ENCODE results near the gene CYP46A1.

GRCh38 chr14:99713972-99714371 is 29.9 kb downstream of the CYP46A1 start:
- TF ChIP-seq CTCF (IDR thresholded peaks at IDR 0.05; ENCODE audit: low read length) (no peak), EZH2 (IDR thresholded peaks at IDR 0.05; ENCODE audit: borderline replicate concordance, low read length) (no peak)
